T1000 (cell line): ENCODE measurements around the gene IQGAP2.
A peak's percentile ranks its signal among the peaks of the same experiment; 100 is the strongest.
"Not testable (repeated sequence)": the region's sequence is repeated elsewhere in the genome, so short reads cannot be mapped to it uniquely, and the experiment has no call there.

ENCODE experiments used
- DNase-seq: peaks from one replicate; lab custom pipeline; 2025; ENCODE audit warnings: mixed read lengths; lab: John Stamatoyannopoulos, UW

The IQGAP2 gene

GRCh38 chr5:76716456-76717157 is 313.5 kb downstream of the IQGAP2 start:
- DNase-seq = no peak

- DNase-seq = no peak
Observed at GRCh38 chr5:76717222-76718083, 314.4 kb downstream of the IQGAP2 start.

- DNase-seq = no peak
Observed at GRCh38 chr5:76718381-76718832, 315.3 kb downstream of the IQGAP2 start.

- DNase-seq = no peak
Observed at GRCh38 chr5:76718880-76719279, 315.8 kb downstream of the IQGAP2 start.

GRCh38 chr5:76720988-76721569 is 318.0 kb downstream of the IQGAP2 start:
- no peak for DNase-seq

GRCh38 chr5:76723266-76723665 is 320.2 kb downstream of the IQGAP2 start:
- no peak for DNase-seq

GRCh38 chr5:76723906-76724305 is 320.8 kb downstream of the IQGAP2 start:
- DNase-seq = no peak

- DNase-seq = no peak
Observed at GRCh38 chr5:76724871-76725270, 321.8 kb downstream of the IQGAP2 start.

GRCh38 chr5:76728965-76729364 is 325.9 kb downstream of the IQGAP2 start:
- DNase-seq = no peak

- no peak for DNase-seq
Observed at GRCh38 chr5:76729373-76730290, 326.5 kb downstream of the IQGAP2 start.

GRCh38 chr5:76732405-76733048 is 329.4 kb downstream of the IQGAP2 start:
- no peak for DNase-seq

GRCh38 chr5:76733049-76733417 is 329.9 kb downstream of the IQGAP2 start:
- no peak for DNase-seq

- no peak for DNase-seq
Observed at GRCh38 chr5:76735762-76736545, 332.9 kb downstream of the IQGAP2 start.

GRCh38 chr5:76736679-76737556 is 333.8 kb downstream of the IQGAP2 start:
- DNase-seq = no peak

- DNase-seq = no peak
Observed at GRCh38 chr5:76737846-76738245, 334.8 kb downstream of the IQGAP2 start.

GRCh38 chr5:76741506-76741905 is 338.4 kb downstream of the IQGAP2 start:
- DNase-seq = not testable (repeated sequence)

- peak; percentile 13 for DNase-seq
Observed at GRCh38 chr5:76742583-76742982, 339.5 kb downstream of the IQGAP2 start.

GRCh38 chr5:76744632-76745031 is 341.5 kb downstream of the IQGAP2 start:
- DNase-seq = no peak

GRCh38 chr5:76745670-76746069 is 342.6 kb downstream of the IQGAP2 start:
- no peak for DNase-seq
